HEK293 (cell line): ENCODE results near the gene RAE1.
"Not testable (repeated sequence)": the region's sequence is repeated elsewhere in the genome, so short reads cannot be mapped to it uniquely, and the experiment has no call there.

Experiments
- BCL11A ChIP-seq: fragments of 450-650 bp; formaldehyde crosslinking; IDR thresholded peaks from 2 replicates; pipeline ENCODE4 v1.5.1; 2016; ENCODE audit warnings: low read depth, missing biosample characterization, missing genetic modification characterization
- ZBTB17 ChIP-seq: fragments of 450-650 bp; formaldehyde crosslinking; IDR thresholded peaks from 2 replicates; pipeline ENCODE4 v1.5.1; 2016; ENCODE audit warnings: missing biosample characterization, missing genetic modification characterization
- ZNF174 ChIP-seq: fragments of 450-650 bp; formaldehyde crosslinking; IDR thresholded peaks from 2 replicates; pipeline ENCODE4 v1.5.0; 2017; ENCODE audit warnings: missing biosample characterization, mild to moderate bottlenecking, missing genetic modification characterization
- ZNF24 ChIP-seq: fragments of 450-650 bp; formaldehyde crosslinking; IDR thresholded peaks from 2 replicates; pipeline ENCODE4 v1.5.1; 2016; ENCODE audit warnings: missing biosample characterization, missing genetic modification characterization
- ZNF48 ChIP-seq: fragments of 450-650 bp; formaldehyde crosslinking; IDR thresholded peaks from 2 replicates; pipeline ENCODE4 v1.5.1; 2016; ENCODE audit warnings: missing biosample characterization, missing genetic modification characterization
- ZNF768 ChIP-seq: fragments of 450-650 bp; formaldehyde crosslinking; IDR thresholded peaks from 2 replicates; pipeline ENCODE4 v1.5.1; 2018; ENCODE audit warnings: missing biosample characterization, mild to moderate bottlenecking, missing genetic modification characterization
- TF ChIP-seq, protein P1 (sequence below): fragments of 450-650 bp; formaldehyde crosslinking; IDR thresholded peaks from 2 replicates; pipeline ENCODE4 v1.5.1; 2016; ENCODE audit warnings: missing biosample characterization, missing genetic modification characterization
- TF ChIP-seq, protein P2 (sequence below): fragments of 450-650 bp; formaldehyde crosslinking; IDR thresholded peaks from 2 replicates; pipeline ENCODE4 v1.5.1; 2016; ENCODE audit warnings: missing biosample characterization, missing genetic modification characterization
- TF ChIP-seq, protein P3 (sequence below): sonication (generic); formaldehyde crosslinking; IDR thresholded peaks from 2 replicates; pipeline ENCODE4 v1.8.1; 2022; ENCODE audit warnings: mild to moderate bottlenecking, moderate library complexity, missing genetic modification reagents
- TF ChIP-seq, protein P4 (sequence below): fragments of 450-650 bp; formaldehyde crosslinking; optimal IDR thresholded peaks from 2 replicates; pipeline ENCODE3; 2016; ENCODE audit warnings: missing biosample characterization, mild to moderate bottlenecking, missing genetic modification characterization

DNA sequence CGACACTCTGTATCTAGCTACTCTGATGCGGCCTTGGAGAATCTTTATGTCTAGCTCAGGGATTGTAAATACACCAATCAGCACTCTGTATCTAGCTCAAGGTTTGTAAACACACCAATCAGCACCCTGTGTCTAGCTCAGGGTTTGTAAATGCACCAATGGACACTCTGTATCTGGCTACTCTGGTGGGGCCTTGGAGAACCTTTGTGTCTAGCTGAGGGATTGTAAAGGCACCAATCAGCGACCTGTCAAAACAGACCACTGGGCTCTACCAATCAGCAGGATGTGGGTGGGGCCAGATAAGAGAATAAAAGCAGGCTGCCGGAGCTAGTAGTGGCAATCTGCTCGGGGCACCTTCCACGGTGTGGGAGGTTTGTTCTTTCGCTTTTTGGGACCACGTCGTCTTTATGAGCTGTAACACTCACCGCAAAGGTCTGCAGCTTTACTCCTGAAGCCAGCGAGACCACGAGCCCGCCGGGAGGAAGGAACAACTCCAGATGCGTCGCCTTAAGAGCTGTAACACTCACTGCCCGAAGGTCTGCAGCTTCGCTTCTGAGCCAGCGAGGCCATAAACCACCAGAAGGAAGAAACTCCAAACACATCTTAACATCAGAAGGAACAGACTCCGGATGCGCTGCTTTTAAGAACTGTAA is 2.0 kb upstream of the RAE1 start:
- TF ChIP-seq, protein P1, sequence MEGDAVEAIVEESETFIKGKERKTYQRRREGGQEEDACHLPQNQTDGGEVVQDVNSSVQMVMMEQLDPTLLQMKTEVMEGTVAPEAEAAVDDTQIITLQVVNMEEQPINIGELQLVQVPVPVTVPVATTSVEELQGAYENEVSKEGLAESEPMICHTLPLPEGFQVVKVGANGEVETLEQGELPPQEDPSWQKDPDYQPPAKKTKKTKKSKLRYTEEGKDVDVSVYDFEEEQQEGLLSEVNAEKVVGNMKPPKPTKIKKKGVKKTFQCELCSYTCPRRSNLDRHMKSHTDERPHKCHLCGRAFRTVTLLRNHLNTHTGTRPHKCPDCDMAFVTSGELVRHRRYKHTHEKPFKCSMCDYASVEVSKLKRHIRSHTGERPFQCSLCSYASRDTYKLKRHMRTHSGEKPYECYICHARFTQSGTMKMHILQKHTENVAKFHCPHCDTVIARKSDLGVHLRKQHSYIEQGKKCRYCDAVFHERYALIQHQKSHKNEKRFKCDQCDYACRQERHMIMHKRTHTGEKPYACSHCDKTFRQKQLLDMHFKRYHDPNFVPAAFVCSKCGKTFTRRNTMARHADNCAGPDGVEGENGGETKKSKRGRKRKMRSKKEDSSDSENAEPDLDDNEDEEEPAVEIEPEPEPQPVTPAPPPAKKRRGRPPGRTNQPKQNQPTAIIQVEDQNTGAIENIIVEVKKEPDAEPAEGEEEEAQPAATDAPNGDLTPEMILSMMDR: not testable (repeated sequence)
- not testable (repeated sequence) for TF ChIP-seq ZNF174; ZNF24 (tag by site-specific recombination); ZNF768; BCL11A (tag by site-specific recombination); ZBTB17 (tag by site-specific recombination); ZNF48
- TF ChIP-seq, protein P2, sequence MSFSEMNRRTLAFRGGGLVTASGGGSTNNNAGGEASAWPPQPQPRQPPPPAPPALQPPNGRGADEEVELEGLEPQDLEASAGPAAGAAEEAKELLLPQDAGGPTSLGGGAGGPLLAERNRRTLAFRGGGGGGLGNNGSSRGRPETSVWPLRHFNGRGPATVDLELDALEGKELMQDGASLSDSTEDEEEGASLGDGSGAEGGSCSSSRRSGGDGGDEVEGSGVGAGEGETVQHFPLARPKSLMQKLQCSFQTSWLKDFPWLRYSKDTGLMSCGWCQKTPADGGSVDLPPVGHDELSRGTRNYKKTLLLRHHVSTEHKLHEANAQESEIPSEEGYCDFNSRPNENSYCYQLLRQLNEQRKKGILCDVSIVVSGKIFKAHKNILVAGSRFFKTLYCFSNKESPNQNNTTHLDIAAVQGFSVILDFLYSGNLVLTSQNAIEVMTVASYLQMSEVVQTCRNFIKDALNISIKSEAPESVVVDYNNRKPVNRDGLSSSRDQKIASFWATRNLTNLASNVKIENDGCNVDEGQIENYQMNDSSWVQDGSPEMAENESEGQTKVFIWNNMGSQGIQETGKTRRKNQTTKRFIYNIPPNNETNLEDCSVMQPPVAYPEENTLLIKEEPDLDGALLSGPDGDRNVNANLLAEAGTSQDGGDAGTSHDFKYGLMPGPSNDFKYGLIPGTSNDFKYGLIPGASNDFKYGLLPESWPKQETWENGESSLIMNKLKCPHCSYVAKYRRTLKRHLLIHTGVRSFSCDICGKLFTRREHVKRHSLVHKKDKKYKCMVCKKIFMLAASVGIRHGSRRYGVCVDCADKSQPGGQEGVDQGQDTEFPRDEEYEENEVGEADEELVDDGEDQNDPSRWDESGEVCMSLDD (tag by site-specific recombination): not testable (repeated sequence)
- TF ChIP-seq, protein P3, sequence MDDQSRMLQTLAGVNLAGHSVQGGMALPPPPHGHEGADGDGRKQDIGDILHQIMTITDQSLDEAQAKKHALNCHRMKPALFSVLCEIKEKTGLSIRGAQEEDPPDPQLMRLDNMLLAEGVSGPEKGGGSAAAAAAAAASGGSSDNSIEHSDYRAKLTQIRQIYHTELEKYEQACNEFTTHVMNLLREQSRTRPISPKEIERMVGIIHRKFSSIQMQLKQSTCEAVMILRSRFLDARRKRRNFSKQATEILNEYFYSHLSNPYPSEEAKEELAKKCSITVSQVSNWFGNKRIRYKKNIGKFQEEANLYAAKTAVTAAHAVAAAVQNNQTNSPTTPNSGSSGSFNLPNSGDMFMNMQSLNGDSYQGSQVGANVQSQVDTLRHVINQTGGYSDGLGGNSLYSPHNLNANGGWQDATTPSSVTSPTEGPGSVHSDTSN: not testable (repeated sequence)
- TF ChIP-seq, protein P4, sequence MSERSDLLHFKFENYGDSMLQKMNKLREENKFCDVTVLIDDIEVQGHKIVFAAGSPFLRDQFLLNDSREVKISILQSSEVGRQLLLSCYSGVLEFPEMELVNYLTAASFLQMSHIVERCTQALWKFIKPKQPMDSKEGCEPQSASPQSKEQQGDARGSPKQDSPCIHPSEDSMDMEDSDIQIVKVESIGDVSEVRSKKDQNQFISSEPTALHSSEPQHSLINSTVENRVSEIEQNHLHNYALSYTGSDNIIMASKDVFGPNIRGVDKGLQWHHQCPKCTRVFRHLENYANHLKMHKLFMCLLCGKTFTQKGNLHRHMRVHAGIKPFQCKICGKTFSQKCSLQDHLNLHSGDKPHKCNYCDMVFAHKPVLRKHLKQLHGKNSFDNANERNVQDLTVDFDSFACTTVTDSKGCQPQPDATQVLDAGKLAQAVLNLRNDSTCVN (tag by site-specific recombination): not testable (repeated sequence)
